Stimulated activated CD4-positive, alpha-beta T cell treated with anti-CD3 and anti-CD28 coated beads, Interleukin-2, amount 100 ng/mL, for 48 hours (primary cell): Measurements from ENCODE around the gene SETBP1.

ENCODE experiments used
- DNase-seq, 2 donors: peaks; one replicate each; pipeline ENCODE4 v3.0.0-alpha.2; 2020

SETBP1 gene

GRCh38 chr18:44849361-44849760, 168.7 kb downstream of the SETBP1 start:
- DNase-seq: no peak

- DNase-seq: no peak
These were observed 169.3 kb downstream of the SETBP1 start for GRCh38 chr18:44850001-44850400.

DNA sequence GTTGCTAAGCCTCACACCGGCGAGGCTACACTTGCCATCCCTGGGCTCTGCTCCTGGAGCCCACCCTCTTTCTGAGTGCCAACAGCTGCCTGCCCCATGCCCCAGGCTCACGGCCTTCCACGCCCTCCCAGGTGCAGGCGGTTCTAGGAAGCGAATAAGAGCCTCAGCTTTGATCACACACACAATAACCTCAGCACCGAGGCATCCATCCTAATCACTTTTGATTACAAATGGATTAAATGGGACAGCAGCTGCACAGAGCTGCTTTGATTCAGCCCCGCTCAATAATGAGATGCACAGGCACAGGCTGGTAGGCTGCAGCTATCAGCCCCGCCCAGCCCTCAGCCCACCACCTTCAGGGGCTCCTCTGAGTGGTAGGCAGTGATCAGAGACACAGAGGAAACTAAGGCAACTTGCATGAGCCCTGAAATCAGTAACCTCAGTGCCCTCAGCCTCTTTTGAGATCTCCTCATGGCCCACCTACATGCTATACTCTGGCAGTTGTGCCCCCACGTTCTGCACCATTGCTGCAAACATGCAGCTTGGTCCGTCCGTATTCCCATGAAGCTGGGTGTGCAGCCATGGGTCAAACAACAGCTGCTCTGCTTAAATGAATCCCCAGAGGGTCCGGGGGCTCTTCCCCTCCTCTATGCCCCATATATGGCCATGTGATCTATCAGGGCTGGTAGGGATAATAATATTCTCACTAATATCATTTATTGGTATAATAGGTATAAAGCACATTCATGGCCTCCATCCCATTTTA, 171.4 kb downstream of the SETBP1 start:
- DNase-seq: no peak

GRCh38 chr18:44852818-44853217, 172.1 kb downstream of the SETBP1 start:
- DNase-seq: no peak

DNA sequence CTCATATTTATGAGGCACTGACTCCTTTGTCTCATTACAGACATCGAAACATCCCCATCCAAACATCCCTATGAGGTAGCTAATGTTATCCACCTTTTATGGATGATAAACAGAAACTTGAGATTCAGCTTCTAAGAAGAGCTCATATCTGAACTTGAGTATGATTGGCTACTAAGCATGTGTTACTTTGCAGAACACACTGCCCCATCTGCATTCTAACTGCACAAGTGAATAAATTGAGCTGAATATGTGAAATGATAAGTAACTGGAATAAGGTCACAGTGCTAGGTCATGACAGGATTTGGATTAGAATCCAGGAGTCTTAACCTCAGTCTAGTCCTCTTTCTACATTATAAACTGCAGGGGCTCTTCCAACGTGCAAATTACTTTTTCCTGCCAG, 172.7 kb downstream of the SETBP1 start:
- DNase-seq: no peak

GRCh38 chr18:44855681-44856080, 175.0 kb downstream of the SETBP1 start:
- no peak for DNase-seq

- no peak for DNase-seq
These were observed 175.5 kb downstream of the SETBP1 start for GRCh38 chr18:44856157-44856556.

DNA sequence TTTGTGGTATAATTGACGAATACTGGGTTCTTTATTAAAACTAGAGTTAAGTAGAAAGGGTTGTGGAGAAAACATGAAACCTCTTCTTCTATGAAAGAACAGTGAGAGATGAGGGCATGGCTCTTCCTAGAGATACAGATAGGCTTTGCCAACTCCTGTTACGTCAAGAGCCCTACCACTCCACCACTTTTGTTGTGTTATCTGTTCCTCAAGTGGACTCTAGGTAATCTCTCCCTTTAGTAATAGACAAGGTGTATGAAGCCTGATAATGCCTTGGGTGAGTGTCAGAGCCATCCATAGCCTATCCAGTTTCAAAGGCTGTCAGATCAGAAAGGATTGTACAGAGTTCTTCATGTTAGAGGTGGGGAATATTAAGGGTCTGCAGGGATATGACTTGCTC, 176.4 kb downstream of the SETBP1 start:
- DNase-seq: no peak

- DNase-seq: no peak
These were observed 177.2 kb downstream of the SETBP1 start for GRCh38 chr18:44857744-44858491.

- DNase-seq: no peak
These were observed 178.6 kb downstream of the SETBP1 start for GRCh38 chr18:44859263-44859662.

GRCh38 chr18:44859751-44860439, 179.2 kb downstream of the SETBP1 start:
- no peak for DNase-seq

- no peak for DNase-seq
These were observed 181.4 kb downstream of the SETBP1 start for GRCh38 chr18:44862112-44862511.

DNA sequence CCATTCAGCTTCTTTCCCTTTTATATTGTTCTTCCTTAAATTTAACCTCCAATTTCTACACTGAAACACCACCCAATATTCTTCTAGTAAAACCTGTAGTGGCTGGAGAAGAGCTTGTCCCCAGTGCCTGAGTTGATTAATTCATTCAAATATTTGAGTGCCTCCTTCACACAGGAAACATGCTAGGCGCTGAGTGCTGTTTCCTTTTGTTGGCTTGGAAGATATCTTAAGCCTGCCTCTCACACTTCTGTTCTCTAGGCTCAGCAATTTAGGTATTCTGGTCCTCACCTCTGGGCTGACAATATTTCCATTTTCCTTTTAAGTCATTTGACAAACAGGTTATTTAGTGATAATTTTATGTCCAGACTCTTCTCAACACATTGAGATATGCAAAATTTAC, 185.4 kb downstream of the SETBP1 start:
- no peak for DNase-seq

GRCh38 chr18:44869533-44869932, 188.8 kb downstream of the SETBP1 start:
- no peak for DNase-seq

GRCh38 chr18:44870631-44871502, 190.2 kb downstream of the SETBP1 start:
- no peak for DNase-seq

- DNase-seq: no peak
These were observed 191.1 kb downstream of the SETBP1 start for GRCh38 chr18:44871771-44872170.

- DNase-seq: no peak
These were observed 195.3 kb downstream of the SETBP1 start for GRCh38 chr18:44876024-44876423.

- no peak for DNase-seq
These were observed 196.1 kb downstream of the SETBP1 start for GRCh38 chr18:44876755-44877154.

DNA sequence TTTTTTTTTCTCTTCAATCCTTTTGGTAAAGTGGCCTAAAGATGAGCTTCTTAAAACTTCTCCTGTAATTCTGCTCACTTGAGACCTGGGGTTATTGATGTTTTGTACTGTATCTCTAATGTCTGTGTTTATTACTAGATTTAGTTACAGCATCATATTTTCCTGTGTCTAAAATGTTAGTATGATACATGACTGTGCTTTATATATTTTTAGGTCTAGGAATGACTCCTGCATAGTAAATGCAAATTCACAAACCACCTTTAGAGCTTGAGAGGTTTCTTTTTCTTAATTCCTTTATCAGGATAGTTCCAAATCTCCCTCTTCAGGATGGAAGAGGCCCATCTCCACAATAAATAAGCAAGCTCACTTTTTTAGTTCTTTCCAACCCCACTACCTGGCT, 197.6 kb downstream of the SETBP1 start:
- no peak for DNase-seq

DNA sequence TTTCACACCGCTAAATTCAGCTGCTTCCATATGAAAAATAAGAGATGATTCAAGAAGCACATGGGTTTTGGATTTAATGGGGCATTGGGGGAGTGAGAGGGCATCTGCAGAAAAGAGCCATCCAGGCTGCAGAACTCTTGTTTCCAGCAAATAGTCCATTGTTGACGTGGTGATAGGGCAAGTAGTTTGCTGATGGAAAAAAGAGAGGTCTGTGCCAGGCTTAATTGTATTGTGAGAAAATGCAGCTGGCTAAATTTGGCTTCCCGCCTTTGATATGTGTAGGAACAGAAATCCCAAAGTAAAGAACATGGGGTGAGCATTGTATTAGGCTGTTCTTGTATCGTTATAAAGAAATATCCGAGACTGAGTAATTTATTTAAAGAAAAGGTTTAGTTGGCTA, 199.5 kb downstream of the SETBP1 start:
- DNase-seq: no peak

GRCh38 chr18:44881461-44882162, 200.9 kb downstream of the SETBP1 start:
- no peak for DNase-seq
